ENCODE data around the gene DOCK4. TPM values are rescaled to one million over a fixed set of nuclear protein-coding genes. Genes with fewer than 3 reads are reported as not detected.

DOCK4 gene
- total and polyA plus RNA-seq, 7 donors, result 3.0 to 28.5 (median 14.1) TPM

GRCh38 chr7:111985798-111986197 lies 220.4 kb downstream of the DOCK4 start:
- H3K27ac ChIP-seq, result no peak overlapping the region
- no peak for DNase-seq
- H3K4me3 ChIP-seq, result no peak overlapping the region
- intact Hi-C loops (cut with DNase I), result no loop called here
- 95 to 96% methylated on average over 1 of the region's 1 CpG for WGBS, 2 donors
- no peaks in the 10 kb centered on the region for H3K27me3 ChIP-seq
- H3K9me3 ChIP-seq, result no peaks in the 10 kb centered on the region
- no peaks in the 10 kb centered on the region for H3K36me3 ChIP-seq
- peaks cover 0 to 4% (median under 1%) of the 10 kb centered on the region in 4 donors for H3K4me1 ChIP-seq
- TF ChIP-seq EP300 (IDR thresholded peaks at IDR 0.05) (no peak), POLR2AphosphoS5 (IDR thresholded peaks at IDR 0.05) (no peak), CTCF (IDR thresholded peaks at IDR 0.05) (no peak), POLR2A (IDR thresholded peaks at IDR 0.05) (no peak)

- Histone ChIP-seq H3K9me3 (no peaks in the 10 kb centered on the region), H3K27me3 (no peaks in the 10 kb centered on the region), H3K27ac (no peak overlapping the region), H3K4me1 (peaks cover 0 to 5% (median 2%) of the 10 kb centered on the region in 4 donors), H3K36me3 (no peaks in the 10 kb centered on the region), H3K4me3 (no peak overlapping the region)
- intact Hi-C loops (cut with DNase I), result no loop called here
- 69 to 70% methylated on average over 2 of the region's 2 CpGs for WGBS, 2 donors
- DNase-seq, result no peak
- TF ChIP-seq POLR2A (IDR thresholded peaks at IDR 0.05) (no peak), CTCF (IDR thresholded peaks at IDR 0.05) (no peak), EP300 (IDR thresholded peaks at IDR 0.05) (no peak), POLR2AphosphoS5 (IDR thresholded peaks at IDR 0.05) (no peak)
These were observed 223.4 kb downstream of the DOCK4 start for GRCh38 chr7:111982804-111983203.

GRCh38 chr7:111982133-111982532 lies 224.1 kb downstream of the DOCK4 start:
- DNase-seq, result no peak
- TF ChIP-seq POLR2AphosphoS5 (IDR thresholded peaks at IDR 0.05) (no peak), CTCF (IDR thresholded peaks at IDR 0.05) (no peak), EP300 (IDR thresholded peaks at IDR 0.05) (no peak), POLR2A (IDR thresholded peaks at IDR 0.05) (no peak)
- Histone ChIP-seq H3K4me3 (no peak overlapping the region), H3K27me3 (no peaks in the 10 kb centered on the region), H3K4me1 (peaks cover 0 to 5% (median 2%) of the 10 kb centered on the region in 4 donors), H3K27ac (no peak overlapping the region), H3K9me3 (no peaks in the 10 kb centered on the region), H3K36me3 (no peaks in the 10 kb centered on the region)
- WGBS, 2 donors, result 80 to 89% methylated on average over 1 of the region's 1 CpG
- intact Hi-C loops (cut with DNase I), result no loop called here

GRCh38 chr7:111980725-111981124 lies 225.5 kb downstream of the DOCK4 start:
- TF ChIP-seq EP300 (IDR thresholded peaks at IDR 0.05) (no peak), POLR2A (IDR thresholded peaks at IDR 0.05) (no peak), POLR2AphosphoS5 (IDR thresholded peaks at IDR 0.05) (no peak), CTCF (IDR thresholded peaks at IDR 0.05) (no peak)
- H3K27ac ChIP-seq, result no peak overlapping the region
- no peak for DNase-seq
- intact Hi-C loops (cut with DNase I), result no loop called here
- H3K4me3 ChIP-seq, result no peak overlapping the region
- peaks cover 0 to 5% (median 2%) of the 10 kb centered on the region in 4 donors for H3K4me1 ChIP-seq
- H3K36me3 ChIP-seq, result no peaks in the 10 kb centered on the region
- 74 to 79% methylated on average over 1 of the region's 1 CpG for WGBS, 2 donors
- H3K9me3 ChIP-seq, result no peaks in the 10 kb centered on the region
- H3K27me3 ChIP-seq, result no peaks in the 10 kb centered on the region

GRCh38 chr7:111975346-111975745 lies 230.9 kb downstream of the DOCK4 start:
- no peak for DNase-seq
- no peaks in the 10 kb centered on the region for H3K36me3 ChIP-seq
- no peak overlapping the region for H3K4me3 ChIP-seq
- TF ChIP-seq EP300 (IDR thresholded peaks at IDR 0.05), result no peak
- no peak for TF ChIP-seq POLR2A (IDR thresholded peaks at IDR 0.05)
- no peaks in the 10 kb centered on the region for H3K9me3 ChIP-seq
- 59 to 61% methylated on average over 4 of the region's 4 CpGs for WGBS, 2 donors
- no peaks in the 10 kb centered on the region for H3K27me3 ChIP-seq
- no peak overlapping the region for H3K27ac ChIP-seq
- intact Hi-C loops (cut with DNase I), result no loop called here
- H3K4me1 ChIP-seq, result no peaks in the 10 kb centered on the region
